ENCODE data around the gene COL17A1. TPM values are rescaled to one million over a fixed set of nuclear protein-coding genes. Genes with fewer than 3 reads are reported as not detected.

The COL17A1 gene
- total RNA-seq, 1 experiment from 2014 or later = 41.3 TPM

DNA sequence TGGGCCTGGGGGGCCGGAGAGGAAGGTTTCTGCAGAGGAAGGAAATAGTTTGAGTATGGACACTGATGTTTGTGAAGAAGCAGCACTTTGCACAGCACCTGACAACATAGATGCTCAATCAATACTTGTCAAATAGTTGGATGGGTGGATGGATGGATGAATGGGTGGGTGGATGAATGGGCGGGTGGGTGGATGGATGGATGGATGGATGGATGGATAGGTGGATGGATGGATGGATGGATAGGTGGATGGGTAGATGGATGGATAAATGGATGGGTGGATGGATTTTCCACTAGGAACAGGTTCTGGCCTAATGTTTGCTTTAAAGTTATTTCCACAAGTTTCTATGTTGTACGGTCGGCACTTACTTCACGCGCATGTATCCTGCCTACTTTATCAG is 45.3 kb downstream of the COL17A1 start:
- TF ChIP-seq, protein P1, sequence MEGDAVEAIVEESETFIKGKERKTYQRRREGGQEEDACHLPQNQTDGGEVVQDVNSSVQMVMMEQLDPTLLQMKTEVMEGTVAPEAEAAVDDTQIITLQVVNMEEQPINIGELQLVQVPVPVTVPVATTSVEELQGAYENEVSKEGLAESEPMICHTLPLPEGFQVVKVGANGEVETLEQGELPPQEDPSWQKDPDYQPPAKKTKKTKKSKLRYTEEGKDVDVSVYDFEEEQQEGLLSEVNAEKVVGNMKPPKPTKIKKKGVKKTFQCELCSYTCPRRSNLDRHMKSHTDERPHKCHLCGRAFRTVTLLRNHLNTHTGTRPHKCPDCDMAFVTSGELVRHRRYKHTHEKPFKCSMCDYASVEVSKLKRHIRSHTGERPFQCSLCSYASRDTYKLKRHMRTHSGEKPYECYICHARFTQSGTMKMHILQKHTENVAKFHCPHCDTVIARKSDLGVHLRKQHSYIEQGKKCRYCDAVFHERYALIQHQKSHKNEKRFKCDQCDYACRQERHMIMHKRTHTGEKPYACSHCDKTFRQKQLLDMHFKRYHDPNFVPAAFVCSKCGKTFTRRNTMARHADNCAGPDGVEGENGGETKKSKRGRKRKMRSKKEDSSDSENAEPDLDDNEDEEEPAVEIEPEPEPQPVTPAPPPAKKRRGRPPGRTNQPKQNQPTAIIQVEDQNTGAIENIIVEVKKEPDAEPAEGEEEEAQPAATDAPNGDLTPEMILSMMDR (conservative IDR thresholded peaks at IDR 0.05) = no peak
- TF ChIP-seq EZH2 (IDR thresholded peaks at IDR 0.05; ENCODE audit: low read depth) = no peak
- intact Hi-C loops (cut with micrococcal nuclease; ENCODE audit: unreplicated experiment) = loop anchor here (10.0 kb wide), 1 partner anchor 326 kb away; no protein-coding TSS in a partner anchor
- no peaks in the 10 kb centered on the region for H3K27me3 ChIP-seq (ENCODE audit: insufficient read depth, low read depth)
- H3K27ac ChIP-seq = no peak overlapping the region
- H3K36me3 ChIP-seq (ENCODE audit: low read depth) = no peaks in the 10 kb centered on the region
- no peaks in the 10 kb centered on the region for H3K9me2 ChIP-seq (ENCODE audit: insufficient read depth)
- no peak overlapping the region for H3K4me3 ChIP-seq
- H3K4me2 ChIP-seq = no peak overlapping the region
- H3F3A ChIP-seq (ENCODE audit: insufficient read depth, low read depth) = no peaks in the 10 kb centered on the region
- no peak overlapping the region for H2AFZ ChIP-seq
- no peak for DNase-seq
- H4K20me1 ChIP-seq (ENCODE audit: insufficient read depth) = no peaks in the 10 kb centered on the region
- H3K9me3 ChIP-seq (ENCODE audit: insufficient read depth, low read depth) = no peaks in the 10 kb centered on the region
- 0 out of 2 replicates have a peak, but pooled peaks cover 4% of the 10 kb centered on the region for H3K4me1 ChIP-seq (replicated peaks; ENCODE audit: insufficient read depth)
- no TSS peak for BruUV-seq (replicated peaks)
- no peaks in the 10 kb centered on the region for H3K79me2 ChIP-seq (ENCODE audit: low read depth)
- ChIA-PET CTCF (interaction anchor here (0.6 kb wide), 1 partner anchor 8 kb away, joined by 8 read pairs; no protein-coding TSS in a partner anchor), POLR2A (ENCODE audit: unreplicated experiment) (no interaction called here)

DNA sequence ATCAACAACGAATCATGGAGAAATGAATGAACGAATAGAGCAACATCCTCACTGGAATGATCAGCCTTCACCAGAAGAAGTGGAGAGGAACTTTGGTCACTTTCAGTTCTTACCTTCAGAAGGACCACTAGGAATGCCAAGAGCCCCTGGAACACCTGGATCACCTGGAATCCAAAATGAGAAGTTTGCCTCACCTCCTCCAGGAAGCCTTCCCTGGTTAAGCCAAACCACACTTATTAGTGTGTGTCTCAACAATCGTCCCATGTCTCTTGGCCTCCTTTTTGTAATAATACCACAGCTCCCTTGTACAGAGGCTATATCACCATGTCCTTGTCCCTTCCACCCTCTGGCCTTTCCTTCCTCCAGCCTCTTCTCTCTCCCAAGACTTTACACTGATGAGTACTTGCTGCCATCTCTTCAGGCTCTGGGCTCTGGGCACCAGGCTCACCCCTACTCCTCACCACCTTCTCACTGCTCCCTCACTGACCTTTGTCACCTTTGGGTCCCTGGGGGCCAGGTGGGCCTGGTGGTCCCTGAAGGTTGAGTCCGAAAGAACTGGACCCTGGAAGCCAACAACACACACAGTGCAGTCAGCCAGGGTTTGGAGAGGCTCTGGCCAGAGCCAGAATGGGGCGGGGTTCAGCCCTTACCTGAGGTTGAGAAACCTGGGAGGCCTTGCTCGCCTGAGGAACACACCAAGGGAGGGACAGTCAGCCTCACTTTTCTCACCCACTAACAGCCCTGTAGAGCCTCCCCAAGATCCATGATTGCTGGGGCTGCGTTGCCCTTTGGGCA is 46.5 kb downstream of the COL17A1 start:
- Histone ChIP-seq H2AFZ (no peak overlapping the region), H3K4me2 (no peak overlapping the region), H3K79me2 (ENCODE audit: low read depth) (no peaks in the 10 kb centered on the region), H3K27me3 (ENCODE audit: insufficient read depth, low read depth) (no peaks in the 10 kb centered on the region), H3K27ac (no peak overlapping the region), H3K4me1 (replicated peaks; ENCODE audit: insufficient read depth) (no peaks in the 10 kb centered on the region), H3K9me2 (ENCODE audit: insufficient read depth) (no peaks in the 10 kb centered on the region), H3K36me3 (ENCODE audit: low read depth) (no peaks in the 10 kb centered on the region), H3F3A (ENCODE audit: insufficient read depth, low read depth) (no peaks in the 10 kb centered on the region), H4K20me1 (ENCODE audit: insufficient read depth) (no peaks in the 10 kb centered on the region), H3K9me3 (ENCODE audit: insufficient read depth, low read depth) (no peaks in the 10 kb centered on the region), H3K4me3 (no peak overlapping the region)
- ChIA-PET CTCF (no interaction called here), POLR2A (ENCODE audit: unreplicated experiment) (no interaction called here)
- no peak for TF ChIP-seq EZH2 (IDR thresholded peaks at IDR 0.05; ENCODE audit: low read depth)
- TF ChIP-seq, protein P1 (conservative IDR thresholded peaks at IDR 0.05) = no peak
- no TSS peak for BruUV-seq (replicated peaks)
- DNase-seq = no peak
- intact Hi-C loops (cut with micrococcal nuclease; ENCODE audit: unreplicated experiment) = no loop called here

DNA sequence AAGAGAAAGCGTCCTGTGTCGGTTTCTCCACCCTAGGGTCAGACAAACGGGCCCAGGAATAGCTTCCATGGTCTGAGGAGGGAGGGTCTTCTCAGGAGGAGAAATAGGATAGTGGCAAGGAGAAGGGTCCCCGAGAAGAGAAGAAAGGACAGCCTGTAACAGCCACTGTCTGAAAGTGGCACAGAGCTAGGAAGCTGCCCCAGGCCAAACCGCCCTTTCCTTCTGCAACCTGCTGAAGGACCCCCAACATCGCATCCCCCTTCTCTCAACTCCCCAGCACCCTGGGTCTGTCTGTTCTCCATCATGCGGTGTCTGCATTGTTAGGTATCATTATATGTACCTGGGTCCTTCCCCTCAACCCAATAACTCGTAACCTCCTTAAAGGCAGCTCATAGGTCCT is 47.1 kb downstream of the COL17A1 start:
- H4K20me1 ChIP-seq (ENCODE audit: insufficient read depth) = no peaks in the 10 kb centered on the region
- H2AFZ ChIP-seq = no peak overlapping the region
- POLR2A ChIA-PET (ENCODE audit: unreplicated experiment) = no interaction called here
- H3K4me1 ChIP-seq (replicated peaks; ENCODE audit: insufficient read depth) = no peaks in the 10 kb centered on the region
- no peak overlapping the region for H3K27ac ChIP-seq
- H3K36me3 ChIP-seq (ENCODE audit: low read depth) = no peaks in the 10 kb centered on the region
- H3K9me2 ChIP-seq (ENCODE audit: insufficient read depth) = no peaks in the 10 kb centered on the region
- no peak overlapping the region for H3K4me3 ChIP-seq
- no peaks in the 10 kb centered on the region for H3K9me3 ChIP-seq (ENCODE audit: insufficient read depth, low read depth)
- no peak overlapping the region for H3K4me2 ChIP-seq
- TF ChIP-seq, protein P1 (conservative IDR thresholded peaks at IDR 0.05) = no peak
- no peak for TF ChIP-seq EZH2 (IDR thresholded peaks at IDR 0.05; ENCODE audit: low read depth)
- no peak for DNase-seq
- intact Hi-C loops (cut with micrococcal nuclease; ENCODE audit: unreplicated experiment) = no loop called here
- CTCF ChIA-PET = no interaction called here
- no peaks in the 10 kb centered on the region for H3K79me2 ChIP-seq (ENCODE audit: low read depth)
- H3K27me3 ChIP-seq (ENCODE audit: insufficient read depth, low read depth) = no peaks in the 10 kb centered on the region
- no peaks in the 10 kb centered on the region for H3F3A ChIP-seq (ENCODE audit: insufficient read depth, low read depth)
- BruUV-seq (replicated peaks) = no TSS peak

All from PC-9 (cell line).